GM19238 (cell line): ENCODE measurements around the gene SP5.
"Not testable (repeated sequence)": the region's sequence is repeated elsewhere in the genome, so short reads cannot be mapped to it uniquely, and the experiment has no call there.

Experiments used
- DNase-seq: peaks from one replicate; pipeline ENCODE4 v3.0.0; 2011; ENCODE audit warnings: low spot score; ENCODE audit not compliant: insufficient read length

Gene SP5

GRCh38 chr2:170711196-170711773 is 3.9 kb upstream of the SP5 start:
- no peak for DNase-seq

- no peak for DNase-seq
Observed at GRCh38 chr2:170711774-170712652, 3.1 kb upstream of the SP5 start.

- no peak for DNase-seq
Observed at GRCh38 chr2:170712653-170713542, 2.2 kb upstream of the SP5 start.

- no peak for DNase-seq
Observed at GRCh38 chr2:170713543-170714380, 1.4 kb upstream of the SP5 start.

- DNase-seq = no peak
Observed at GRCh38 chr2:170714381-170715061, 616 bp upstream of the SP5 start.

GRCh38 chr2:170715932-170716777 is 1.0 kb downstream of the SP5 start:
- DNase-seq = no peak

- DNase-seq = peak; percentile 53
Observed at GRCh38 chr2:170716851-170717598, 1.9 kb downstream of the SP5 start.

GRCh38 chr2:170717599-170717963 is 2.4 kb downstream of the SP5 start:
- DNase-seq = no peak

GRCh38 chr2:170717991-170718589 is 3.0 kb downstream of the SP5 start:
- DNase-seq = no peak

- no peak for DNase-seq
Observed at GRCh38 chr2:170719810-170720209, 4.7 kb downstream of the SP5 start.

GRCh38 chr2:170721678-170722077 is 6.5 kb downstream of the SP5 start:
- no peak for DNase-seq

GRCh38 chr2:170722301-170722700 is 7.2 kb downstream of the SP5 start:
- no peak for DNase-seq

- DNase-seq = no peak
Observed at GRCh38 chr2:170723446-170723958, 8.4 kb downstream of the SP5 start.

- DNase-seq = no peak
Observed at GRCh38 chr2:170733798-170734600, 18.9 kb downstream of the SP5 start.

- not testable (repeated sequence) for DNase-seq
Observed at GRCh38 chr2:170734601-170735000, 19.5 kb downstream of the SP5 start.

- DNase-seq = no peak
Observed at GRCh38 chr2:170736628-170737027, 21.5 kb downstream of the SP5 start.

GRCh38 chr2:170737406-170737805 is 22.3 kb downstream of the SP5 start:
- DNase-seq = no peak
